Kidney (tissue), 14 donors: ENCODE results near the gene ACOT9. TPM values are rescaled to one million over a fixed set of nuclear protein-coding genes. Genes with fewer than 3 reads are reported as not detected.

ENCODE experiments used
- DNase-seq, 5 donors: peaks; one replicate each; pipeline ENCODE4 v3.0.0-alpha.2; 2013 to 2020
- FAIRE-seq: peaks from 2 replicates; lab custom pipeline; 2012; peaks lifted over from hg19 to GRCh38; lab: Jason Lieb, UNC
- H3K27ac ChIP-seq, 2 donors: one replicate each; pipeline ENCODE4 v1.7.0; 2013; ENCODE audit warnings: low read depth in 2 of 2, low read length in 2 of 2, inconsistent platforms in 1 of 2
- H3K27me3 ChIP-seq: one replicate; pipeline ENCODE4 v1.7.1; 2013; ENCODE audit warnings: low read length, inconsistent platforms; ENCODE audit not compliant: control insufficient read depth, insufficient read depth
- H3K36me3 ChIP-seq, 3 donors: one replicate each; pipeline versions ENCODE4 v1.7.0 to v1.7.1; 2013; ENCODE audit warnings: low read length in 3 of 3, control low read depth in 1 of 3, inconsistent platforms in 1 of 3; ENCODE audit not compliant: insufficient read depth in 3 of 3, control insufficient read depth in 2 of 3
- H3K4me1 ChIP-seq, 3 donors: one replicate each; pipeline versions ENCODE4 v1.7.0 to v1.7.1; 2013; ENCODE audit warnings: low read length in 3 of 3, inconsistent platforms in 1 of 3, low read depth in 1 of 3; ENCODE audit not compliant: control insufficient read depth in 2 of 3, insufficient read depth in 2 of 3
- H3K4me3 ChIP-seq, 3 donors: one replicate each; pipeline versions ENCODE4 v1.7.0 to v1.8.1; 2013; ENCODE audit warnings: low read length in 3 of 3, control low read depth in 1 of 3, inconsistent platforms in 1 of 3
- H3K9ac ChIP-seq, 3 donors: one replicate each; pipeline versions ENCODE4 v1.7.0 to v1.7.1; 2013; ENCODE audit warnings: low read length in 3 of 3, control low read depth in 1 of 3, inconsistent platforms in 1 of 3
- H3K9me3 ChIP-seq, 3 donors: one replicate each; pipeline versions ENCODE4 v1.7.0 to v1.7.1; 2013; ENCODE audit warnings: low read length in 3 of 3, control low read depth in 1 of 3, inconsistent platforms in 1 of 3; ENCODE audit not compliant: control insufficient read depth in 2 of 3, insufficient read depth in 1 of 3
- intact Hi-C: fragments of 100-400 bp; cut with DNase I; formaldehyde crosslinking; loops from one replicate; pipeline ENCODE4 v1.11.1; 2022
- polyA plus RNA-seq: library from polyadenylated mRNA; stranded (reverse); fragments of 350-450 nt; fragmentation: Illumina TruSeq; extraction: RNeasy Lipid Tissue Mini Kit (QIAGEN cat#74804); gene quantifications from one replicate; pipeline ENCODE4 v1.2.3, GENCODE V29; 2014; ENCODE audit warnings: low read depth, low replicate concordance; ENCODE audit not compliant: insufficient read depth
- total RNA-seq: library from RNA; stranded (reverse); fragmentation: NEBNext Ultra II Directional; extraction: Animal tissue kit (Norgen Biotek cat#: 25700); gene quantifications from one replicate; pipeline ENCODE4 v1.2.1, GENCODE V29; 2021
- TF ChIP-seq, protein P1 (sequence below): IDR thresholded peaks from 3 replicates; pipeline ENCODE4 v1.5.1; 2012; ENCODE audit warnings: mild to moderate bottlenecking, moderate library complexity, borderline replicate concordance; ENCODE audit not compliant: insufficient read depth; ENCODE audit errors: extremely low read depth
- donor health status: control.
- donor health status: control.
- donor health status: control.
- donor health status: control.
- donor health status: control.
- donor health status: DM: yes; HTN: yes; CAD: no.
- donor health status: Normal renal cell carcinoma (clear cell type).

The ACOT9 gene
- total and polyA plus RNA-seq, 2 donors from 2014 or later = 24.9 to 42.7 TPM

DNA sequence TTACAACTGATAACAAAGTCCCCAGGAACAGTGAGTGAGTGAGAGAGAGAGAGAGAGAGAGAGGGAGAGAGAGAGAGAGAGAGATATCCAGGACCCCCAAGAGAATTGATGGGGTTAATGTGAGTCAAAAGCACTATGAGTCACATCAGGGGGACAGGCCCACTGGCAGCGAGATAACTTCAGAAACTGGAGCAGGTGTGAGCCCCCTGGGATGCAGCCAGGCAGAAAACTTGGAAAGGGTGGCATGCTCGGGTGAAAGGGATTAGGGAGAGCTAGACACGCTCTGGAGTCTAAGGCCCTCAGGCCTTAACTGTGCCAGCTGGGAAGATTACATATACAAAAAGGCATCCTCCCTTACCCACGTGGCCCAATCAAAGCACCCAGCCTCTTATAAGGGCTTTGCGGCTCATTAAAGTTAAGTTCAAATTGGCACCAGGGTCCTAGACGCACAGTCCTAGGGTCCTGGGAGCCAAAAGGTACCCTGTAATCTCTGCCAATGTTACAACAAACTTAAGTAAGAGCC, 841 bp downstream of the ACOT9 start:
- DNase-seq = peak in 4 of 5 donors; percentile 53 to 79 (median 68)
- intact Hi-C loops = no loop called here
- Histone ChIP-seq H3K4me3 (peak overlapping the region; percentile 74 to 78 (median 75)), H3K36me3 (no peaks in the 10 kb centered on the region), H3K9ac (peak overlapping the region in 2 of 3 donors; percentile 56 to 71), H3K27me3 (no peaks in the 10 kb centered on the region), H3K9me3 (no peaks in the 10 kb centered on the region), H3K27ac (peak overlapping the region; percentile 88 to 92), H3K4me1 (no peaks in the 10 kb centered on the region)
- TF ChIP-seq, protein P1, sequence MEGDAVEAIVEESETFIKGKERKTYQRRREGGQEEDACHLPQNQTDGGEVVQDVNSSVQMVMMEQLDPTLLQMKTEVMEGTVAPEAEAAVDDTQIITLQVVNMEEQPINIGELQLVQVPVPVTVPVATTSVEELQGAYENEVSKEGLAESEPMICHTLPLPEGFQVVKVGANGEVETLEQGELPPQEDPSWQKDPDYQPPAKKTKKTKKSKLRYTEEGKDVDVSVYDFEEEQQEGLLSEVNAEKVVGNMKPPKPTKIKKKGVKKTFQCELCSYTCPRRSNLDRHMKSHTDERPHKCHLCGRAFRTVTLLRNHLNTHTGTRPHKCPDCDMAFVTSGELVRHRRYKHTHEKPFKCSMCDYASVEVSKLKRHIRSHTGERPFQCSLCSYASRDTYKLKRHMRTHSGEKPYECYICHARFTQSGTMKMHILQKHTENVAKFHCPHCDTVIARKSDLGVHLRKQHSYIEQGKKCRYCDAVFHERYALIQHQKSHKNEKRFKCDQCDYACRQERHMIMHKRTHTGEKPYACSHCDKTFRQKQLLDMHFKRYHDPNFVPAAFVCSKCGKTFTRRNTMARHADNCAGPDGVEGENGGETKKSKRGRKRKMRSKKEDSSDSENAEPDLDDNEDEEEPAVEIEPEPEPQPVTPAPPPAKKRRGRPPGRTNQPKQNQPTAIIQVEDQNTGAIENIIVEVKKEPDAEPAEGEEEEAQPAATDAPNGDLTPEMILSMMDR = no peak
- no peak for FAIRE-seq

DNA sequence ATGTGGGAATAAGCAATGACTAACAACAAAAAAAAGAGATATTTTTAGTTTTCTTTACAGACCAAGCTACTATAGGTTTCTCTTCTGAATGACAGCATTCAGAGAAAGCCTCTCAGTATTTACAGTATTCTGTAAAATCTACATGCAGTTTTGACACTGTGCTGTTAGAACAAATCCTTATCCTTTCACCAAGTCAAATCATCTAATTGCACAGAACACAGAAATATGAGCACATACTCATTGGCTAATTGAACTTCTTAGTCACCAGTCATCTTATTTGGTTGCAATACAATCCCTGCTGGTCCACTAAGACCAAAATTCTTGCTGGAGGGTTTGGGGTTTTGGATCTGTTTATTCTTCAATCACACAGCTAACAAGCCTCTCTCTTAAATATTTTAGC, 5.7 kb downstream of the ACOT9 start:
- intact Hi-C loops = no loop called here
- no peaks in the 10 kb centered on the region for H3K27me3 ChIP-seq
- H3K4me1 ChIP-seq = no peaks in the 10 kb centered on the region
- H3K9me3 ChIP-seq = no peaks in the 10 kb centered on the region
- TF ChIP-seq, protein P1 = no peak
- no peak overlapping the region for H3K27ac ChIP-seq
- DNase-seq (no peak), FAIRE-seq (no peak)
- no peak overlapping the region for H3K4me3 ChIP-seq
- H3K9ac ChIP-seq = no peak overlapping the region
- H3K36me3 ChIP-seq = peaks cover 0 to 5% (median 0%) of the 10 kb centered on the region in 3 donors

DNA sequence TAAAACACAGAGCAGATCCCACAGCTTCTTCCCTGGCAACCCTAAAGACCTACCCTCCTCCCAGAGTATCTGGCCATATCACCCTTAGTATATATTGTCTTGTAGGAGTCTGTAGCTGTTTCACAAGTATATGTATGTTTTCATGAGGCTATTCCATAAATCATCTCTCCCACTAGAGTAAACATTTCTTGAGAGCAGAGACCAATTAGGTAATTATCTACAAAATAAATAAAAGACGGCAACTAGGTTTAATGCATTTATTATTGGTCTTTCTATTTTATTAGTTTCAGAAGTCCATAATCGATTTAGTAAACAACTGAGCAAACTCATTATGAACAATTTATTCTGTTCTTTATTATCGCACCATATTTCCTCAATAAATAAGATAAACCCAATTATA, 7.0 kb downstream of the ACOT9 start:
- no peak overlapping the region for H3K27ac ChIP-seq
- no peaks in the 10 kb centered on the region for H3K27me3 ChIP-seq
- H3K4me3 ChIP-seq = no peak overlapping the region
- intact Hi-C loops = no loop called here
- TF ChIP-seq, protein P1 = no peak
- FAIRE-seq (no peak), DNase-seq (no peak)
- H3K36me3 ChIP-seq = peaks cover 0 to 5% (median 0%) of the 10 kb centered on the region in 3 donors
- no peak overlapping the region for H3K9ac ChIP-seq
- H3K4me1 ChIP-seq = no peaks in the 10 kb centered on the region
- H3K9me3 ChIP-seq = no peaks in the 10 kb centered on the region

DNA sequence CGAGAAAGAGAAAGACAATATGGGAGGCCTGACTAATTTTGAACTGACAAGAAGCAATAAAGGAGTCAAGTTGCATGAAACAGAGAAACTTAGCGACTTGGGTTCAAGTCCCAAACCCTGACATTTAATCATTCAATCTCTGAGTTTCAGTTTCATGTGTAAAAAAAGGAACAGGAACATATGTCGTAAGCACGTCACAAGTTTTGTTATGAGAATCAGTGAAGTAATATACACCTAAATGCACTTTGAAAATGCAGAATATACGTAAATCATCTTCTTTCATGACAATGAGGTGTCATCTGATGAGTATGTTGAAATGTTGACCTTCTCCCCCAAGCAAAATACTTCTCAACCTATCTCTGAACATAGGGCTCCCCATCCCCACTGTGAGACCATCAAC, 10.4 kb downstream of the ACOT9 start:
- Histone ChIP-seq H3K4me1 (no peaks in the 10 kb centered on the region), H3K4me3 (no peak overlapping the region), H3K27ac (no peak overlapping the region), H3K36me3 (peaks cover 0 to 13% (median 8%) of the 10 kb centered on the region in 3 donors), H3K27me3 (no peaks in the 10 kb centered on the region), H3K9ac (no peak overlapping the region), H3K9me3 (no peaks in the 10 kb centered on the region)
- intact Hi-C loops = no loop called here
- TF ChIP-seq, protein P1 = no peak
- FAIRE-seq (no peak), DNase-seq (no peak)
